Breast epithelium (tissue), 4 donors: ENCODE results near the gene APOA4. TPM values are rescaled to one million over a fixed set of nuclear protein-coding genes. Genes with fewer than 3 reads are reported as not detected.
"Not testable (repeated sequence)": the region's sequence is repeated elsewhere in the genome, so short reads cannot be mapped to it uniquely, and the experiment has no call there.

Source experiments
- DNase-seq, 2 donors: peaks; one replicate each; pipeline ENCODE4 v3.0.0-alpha.2; 2019; ENCODE audit warnings: low spot score in 2 of 2
- H3K27ac ChIP-seq, 2 donors: fragments of 200-600 bp; sonication (generic) in 1 of 2; one replicate each; pipeline ENCODE4 v1.5.1; 2016 to 2019; ENCODE audit warnings: mild to moderate bottlenecking in 1 of 2
- H3K27me3 ChIP-seq, 2 donors: fragments of 200-600 bp; sonication (generic) in 1 of 2; one replicate each; pipeline versions ENCODE4 v1.5.1 to v1.6.0; 2017 to 2019; ENCODE audit warnings: control low read depth in 1 of 2, mild to moderate bottlenecking in 1 of 2
- H3K36me3 ChIP-seq: fragments of 200-600 bp; one replicate; pipeline ENCODE4 v1.5.1; 2019
- H3K4me1 ChIP-seq, 2 donors: fragments of 200-600 bp; sonication (generic); one replicate each; pipeline ENCODE4 v1.5.1; 2016 to 2019; ENCODE audit warnings: control low read depth in 1 of 2
- H3K4me3 ChIP-seq, 3 donors: fragments of 200-600 bp; sonication (generic); 1 replicate in 2 of 3; 2 replicates in 1 of 3; pipeline ENCODE4 v1.5.1; 2016 to 2019; ENCODE audit warnings: mild to moderate bottlenecking in 3 of 3, moderate library complexity in 2 of 3
- H3K9me3 ChIP-seq, 2 donors: fragments of 200-600 bp; sonication (generic) in 1 of 2; one replicate each; pipeline ENCODE4 v1.5.1; 2016 to 2019; ENCODE audit warnings: control low read depth in 1 of 2
- POLR2A ChIP-seq: fragments of 450-650 bp; IDR thresholded peaks from one replicate; pipeline ENCODE4 v1.6.1; 2016; ENCODE audit warnings: antibody characterized with exemption, mild to moderate bottlenecking, moderate library complexity
- POLR2AphosphoS5 ChIP-seq, 3 donors: sonication (generic); formaldehyde crosslinking; IDR thresholded peaks; one replicate each; pipeline ENCODE4 v1.6.1; 2017; ENCODE audit warnings: antibody characterized with exemption in 3 of 3
- intact Hi-C: fragments of 100-400 bp; cut with DNase I; formaldehyde crosslinking; loops from one replicate; pipeline ENCODE4 v1.15.1; 2023; ENCODE audit warnings: low total_unique reads
- total RNA-seq, 3 donors: library from RNA; depleted of rRNA; stranded (reverse); fragments of >200 nt; gene quantifications; one replicate each; pipeline ENCODE4 v1.1.0, GENCODE V29; 2016
- TF ChIP-seq, protein P1 (sequence below), 3 donors: fragments of 450-650 bp; IDR thresholded peaks; one replicate each; pipeline ENCODE4 v1.5.1; 2016 to 2017; ENCODE audit warnings: antibody characterized with exemption in 3 of 3, mild to moderate bottlenecking in 3 of 3, moderate library complexity in 3 of 3

Gene APOA4
- total RNA-seq, 3 donors from 2014 or later = 0.33 TPM; not detected in 2

DNA sequence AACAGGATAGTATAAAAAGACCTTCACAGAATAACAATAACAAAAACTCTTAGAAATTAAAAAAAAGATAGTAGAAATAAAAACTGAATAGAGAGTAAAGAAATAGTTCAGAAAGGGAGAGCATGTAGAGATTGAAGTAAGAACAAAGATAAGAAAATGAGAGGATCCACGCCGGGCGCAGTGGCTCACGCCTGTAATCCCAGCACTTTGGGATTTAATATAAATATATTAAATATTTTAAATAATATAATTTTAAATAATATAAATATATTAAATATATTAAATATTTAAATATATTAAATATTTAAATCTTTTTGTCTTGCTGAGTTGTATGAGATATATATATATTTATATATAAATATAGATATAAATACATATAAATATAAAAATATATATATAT, 11.0 kb downstream of the APOA4 start:
- Histone ChIP-seq H3K36me3 (no peaks in the 10 kb centered on the region), H3K27me3 (no peaks in the 10 kb centered on the region), H3K4me3 (no peak overlapping the region), H3K4me1 (no peaks in the 10 kb centered on the region), H3K9me3 (no peaks in the 10 kb centered on the region), H3K27ac (no peak overlapping the region)
- DNase-seq = no peak
- intact Hi-C loops = no loop called here
- TF ChIP-seq POLR2A (no peak), POLR2AphosphoS5 (IDR thresholded peaks at IDR 0.05) (no peak)
- TF ChIP-seq, protein P1, sequence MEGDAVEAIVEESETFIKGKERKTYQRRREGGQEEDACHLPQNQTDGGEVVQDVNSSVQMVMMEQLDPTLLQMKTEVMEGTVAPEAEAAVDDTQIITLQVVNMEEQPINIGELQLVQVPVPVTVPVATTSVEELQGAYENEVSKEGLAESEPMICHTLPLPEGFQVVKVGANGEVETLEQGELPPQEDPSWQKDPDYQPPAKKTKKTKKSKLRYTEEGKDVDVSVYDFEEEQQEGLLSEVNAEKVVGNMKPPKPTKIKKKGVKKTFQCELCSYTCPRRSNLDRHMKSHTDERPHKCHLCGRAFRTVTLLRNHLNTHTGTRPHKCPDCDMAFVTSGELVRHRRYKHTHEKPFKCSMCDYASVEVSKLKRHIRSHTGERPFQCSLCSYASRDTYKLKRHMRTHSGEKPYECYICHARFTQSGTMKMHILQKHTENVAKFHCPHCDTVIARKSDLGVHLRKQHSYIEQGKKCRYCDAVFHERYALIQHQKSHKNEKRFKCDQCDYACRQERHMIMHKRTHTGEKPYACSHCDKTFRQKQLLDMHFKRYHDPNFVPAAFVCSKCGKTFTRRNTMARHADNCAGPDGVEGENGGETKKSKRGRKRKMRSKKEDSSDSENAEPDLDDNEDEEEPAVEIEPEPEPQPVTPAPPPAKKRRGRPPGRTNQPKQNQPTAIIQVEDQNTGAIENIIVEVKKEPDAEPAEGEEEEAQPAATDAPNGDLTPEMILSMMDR (IDR thresholded peaks at IDR 0.05) = no peak

DNA sequence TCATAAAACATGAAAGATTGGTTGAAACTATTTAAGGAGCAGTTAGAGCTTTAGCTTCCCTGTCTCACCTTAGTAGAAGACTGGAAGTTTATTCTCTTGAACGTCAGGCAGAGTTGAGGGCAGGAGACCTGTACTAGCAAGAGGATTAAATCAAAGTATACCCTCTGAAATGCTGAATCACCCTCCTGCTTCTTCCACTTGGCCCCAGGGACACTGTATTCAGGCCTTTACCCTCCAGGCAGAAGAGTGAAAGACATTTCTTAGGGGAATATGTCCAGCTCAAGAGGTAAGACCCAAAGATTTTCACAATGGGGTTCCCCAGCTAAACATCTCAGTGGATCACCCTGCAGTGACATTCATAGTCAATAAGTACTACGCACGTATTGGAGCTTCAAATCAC, 11.9 kb downstream of the APOA4 start:
- no peaks in the 10 kb centered on the region for H3K36me3 ChIP-seq
- no peak overlapping the region for H3K4me3 ChIP-seq
- TF ChIP-seq POLR2A (no peak), POLR2AphosphoS5 (IDR thresholded peaks at IDR 0.05) (no peak)
- TF ChIP-seq, protein P1 (IDR thresholded peaks at IDR 0.05) = no peak
- intact Hi-C loops = no loop called here
- no peaks in the 10 kb centered on the region for H3K9me3 ChIP-seq
- H3K4me1 ChIP-seq = no peaks in the 10 kb centered on the region
- H3K27me3 ChIP-seq = no peaks in the 10 kb centered on the region
- H3K27ac ChIP-seq = no peak overlapping the region
- DNase-seq = no peak

DNA sequence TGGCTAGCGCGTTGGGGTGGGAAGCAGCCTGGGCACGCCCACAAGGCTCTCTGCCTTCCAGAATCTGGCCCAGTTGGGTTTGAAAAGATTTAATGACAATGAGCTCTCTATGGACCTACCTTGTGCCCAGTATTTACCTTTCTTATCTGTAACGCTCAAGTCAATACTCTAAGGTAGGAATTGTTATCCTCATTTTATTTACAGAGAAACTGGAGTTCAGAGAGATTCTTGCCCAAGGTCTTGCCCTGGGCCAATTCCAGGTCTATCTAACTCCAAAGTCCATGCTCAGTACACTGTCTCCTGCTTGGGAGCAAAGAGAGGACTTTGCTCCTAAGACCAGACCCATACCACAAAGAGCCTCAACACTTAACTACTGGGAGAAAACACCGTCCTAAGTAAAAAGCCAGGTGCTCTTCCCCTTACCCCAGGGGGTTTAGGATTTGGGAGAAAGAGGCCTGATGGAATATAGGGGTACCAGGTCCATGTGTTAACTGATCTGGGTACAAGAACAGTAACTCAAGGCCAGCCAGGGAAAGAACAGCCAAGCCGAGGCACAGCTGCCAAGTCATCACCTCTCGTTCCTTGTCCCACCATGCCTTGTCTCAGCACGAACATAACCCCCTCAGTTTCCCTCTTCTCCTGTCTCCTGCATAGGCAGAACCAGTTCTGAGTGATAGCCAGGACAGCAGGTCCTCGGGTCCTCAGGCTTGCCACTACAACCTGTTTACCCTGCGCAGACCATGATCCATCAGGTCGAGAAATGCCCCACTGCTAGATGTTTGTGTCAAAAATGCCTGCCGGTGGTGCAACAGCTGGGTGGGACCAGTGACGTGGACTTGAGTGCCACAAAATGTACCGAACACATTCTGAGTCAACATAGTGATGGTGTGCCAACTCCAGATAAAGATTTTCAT, 14.6 kb downstream of the APOA4 start:
- H3K27ac ChIP-seq = peak overlapping the region in 1 of 2 donors; percentile 37
- H3K27me3 ChIP-seq = no peaks in the 10 kb centered on the region
- intact Hi-C loops = no loop called here
- DNase-seq = peak in 1 of 2 donors; percentile 45
- H3K4me3 ChIP-seq = no peak overlapping the region
- TF ChIP-seq, protein P1 (IDR thresholded peaks at IDR 0.05) = no peak
- no peak for TF ChIP-seq POLR2AphosphoS5 (IDR thresholded peaks at IDR 0.05)
- no peak for TF ChIP-seq POLR2A
- H3K36me3 ChIP-seq = no peaks in the 10 kb centered on the region
- H3K4me1 ChIP-seq = no peaks in the 10 kb centered on the region
- H3K9me3 ChIP-seq = no peaks in the 10 kb centered on the region

DNA sequence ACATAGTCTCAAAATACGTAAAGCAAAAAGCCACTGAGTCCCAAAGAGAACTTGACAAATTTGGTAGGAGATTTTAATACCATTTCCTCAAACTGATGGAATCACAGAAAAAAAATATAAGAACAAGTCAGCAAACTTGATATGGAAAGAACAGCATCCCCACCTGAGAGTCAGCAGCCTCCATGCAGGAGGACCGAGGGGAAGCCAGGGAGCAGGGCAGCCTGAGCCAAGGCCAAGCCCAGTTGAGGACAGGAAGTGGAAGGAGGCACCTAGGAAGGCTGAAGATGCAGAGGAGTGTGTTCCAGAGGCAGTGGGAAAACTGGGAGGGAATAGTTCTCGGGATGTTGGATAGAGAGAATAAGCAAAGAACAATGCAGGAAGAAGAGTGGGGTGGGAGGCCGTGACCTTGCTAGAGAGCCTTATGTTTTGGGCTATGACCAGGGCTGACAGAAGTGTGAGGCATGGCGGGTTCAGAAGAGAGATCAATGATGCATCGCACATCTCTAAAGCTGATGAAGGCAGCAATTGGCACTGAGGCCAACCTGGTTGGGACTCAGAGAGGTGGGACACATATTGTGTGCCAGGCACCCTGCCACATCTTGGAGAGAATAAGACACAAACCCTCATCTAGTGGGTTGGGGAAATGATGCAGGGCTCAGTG, 15.4 kb downstream of the APOA4 start:
- Histone ChIP-seq H3K36me3 (no peaks in the 10 kb centered on the region), H3K27me3 (no peaks in the 10 kb centered on the region), H3K9me3 (no peaks in the 10 kb centered on the region), H3K4me3 (no peak overlapping the region), H3K4me1 (no peaks in the 10 kb centered on the region), H3K27ac (no peak overlapping the region)
- peak in 1 of 2 donors; percentile 45 for DNase-seq
- TF ChIP-seq, protein P1 (IDR thresholded peaks at IDR 0.05) = no peak
- TF ChIP-seq POLR2AphosphoS5 (IDR thresholded peaks at IDR 0.05) (no peak), POLR2A (no peak)
- intact Hi-C loops = no loop called here

DNA sequence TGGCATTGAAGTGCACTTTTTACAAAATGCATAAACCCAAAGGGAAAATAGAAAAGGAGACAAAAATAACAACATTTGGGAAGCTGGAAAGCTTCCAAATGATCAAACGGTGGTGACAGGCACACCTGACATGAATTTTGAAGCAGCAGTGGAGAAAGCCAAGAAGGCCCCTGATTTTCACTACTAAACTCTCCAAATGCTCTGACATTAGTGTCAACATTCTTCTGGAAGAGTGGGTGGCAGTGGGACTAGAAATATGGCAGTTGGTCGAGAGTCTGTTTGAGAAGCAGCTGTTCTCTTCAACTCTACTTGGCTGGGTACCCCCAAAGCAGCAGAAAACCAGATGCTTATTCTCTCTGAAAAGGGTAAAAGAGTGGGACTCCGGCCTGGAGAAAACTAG, 19.1 kb downstream of the APOA4 start:
- H3K9me3 ChIP-seq = no peaks in the 10 kb centered on the region
- H3K4me1 ChIP-seq = no peaks in the 10 kb centered on the region
- intact Hi-C loops = no loop called here
- no peaks in the 10 kb centered on the region for H3K27me3 ChIP-seq
- TF ChIP-seq POLR2AphosphoS5 (IDR thresholded peaks at IDR 0.05) (no peak), POLR2A (no peak)
- TF ChIP-seq, protein P1 (IDR thresholded peaks at IDR 0.05) = no peak
- no peak overlapping the region for H3K27ac ChIP-seq
- no peaks in the 10 kb centered on the region for H3K36me3 ChIP-seq
- DNase-seq = no peak
- no peak overlapping the region for H3K4me3 ChIP-seq

DNA sequence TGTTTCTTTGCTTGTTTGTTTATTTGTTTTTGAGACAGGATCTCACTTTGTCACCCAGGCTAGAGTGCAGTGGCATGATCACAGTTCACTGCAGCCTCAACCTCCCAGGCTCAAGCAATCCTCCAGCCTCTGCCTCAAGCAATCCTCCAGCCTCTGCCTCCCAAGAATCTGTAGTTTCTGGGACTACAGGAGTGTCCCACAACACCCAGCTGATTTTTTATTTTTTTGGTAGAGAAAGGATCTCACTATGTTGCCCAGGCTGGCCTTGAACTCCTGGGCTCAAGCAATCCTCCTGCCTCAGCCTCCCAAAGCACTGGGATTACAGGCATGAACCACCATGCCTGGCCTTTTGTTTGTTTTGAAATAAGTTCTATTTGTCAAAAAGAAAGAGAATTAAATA, 21.4 kb downstream of the APOA4 start:
- H3K27ac ChIP-seq, H3K9me3 ChIP-seq, H3K27me3 ChIP-seq: not testable (repeated sequence)

More for the DNA sequence above, 21.4 kb downstream of the APOA4 start:
- H3K36me3 ChIP-seq, H3K4me3 ChIP-seq, DNase-seq, intact Hi-C loops, H3K4me1 ChIP-seq: not testable (repeated sequence)
